ENCODE measurements around the gene DUSP9.

- TF ChIP-seq CTCF (optimal IDR thresholded peaks at IDR 0.05 in 1 of 3, IDR thresholded peaks at IDR 0.05 in 1 of 3, conservative IDR thresholded peaks at IDR 0.05 in 1 of 3; ENCODE audit: extremely low read depth in 1 of 3, insufficient read depth in 2 of 3, low read length in 3 of 3) (no peak), EZH2 (IDR thresholded peaks at IDR 0.05; ENCODE audit: low read length) (no peak)
These were observed 41.1 kb downstream of the DUSP9 start for GRCh38 chrX:153688071-153688470.

Measured in keratinocyte (primary cell).